ENCODE measurements around the gene MMP10. TPM values are rescaled to one million over a fixed set of nuclear protein-coding genes. Genes with fewer than 3 reads are reported as not detected.
A peak's percentile ranks its signal among the peaks of the same experiment; 100 is the strongest.

Gene MMP10
- total and polyA plus RNA-seq, 7 donors, result 0.14 to 0.17 TPM; not detected in 5

DNA sequence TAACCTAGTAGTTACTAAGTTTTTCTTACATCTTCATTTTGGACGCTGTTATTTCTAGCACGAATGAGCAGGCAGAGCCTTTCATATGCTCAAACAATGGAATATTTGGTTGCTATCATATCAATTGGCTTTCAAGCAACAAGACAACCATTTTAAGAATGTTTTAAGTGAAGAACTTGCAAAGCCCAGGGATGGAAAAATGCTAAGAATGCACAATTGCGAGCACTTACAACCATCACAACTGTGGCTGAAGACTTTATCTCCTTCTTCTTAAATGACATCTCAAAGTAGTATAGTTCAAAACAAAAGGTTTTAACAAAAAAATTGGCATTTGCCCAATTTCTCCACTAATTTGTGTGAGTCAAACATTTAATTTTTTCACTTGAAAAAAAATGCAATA lies 25.9 kb upstream of the MMP10 start:
- 41 to 53% (median 46%) methylated on average over 3 of the region's 3 CpGs for WGBS, 3 donors
- intact Hi-C loops (cut with DNase I), result no loop called here

DNA sequence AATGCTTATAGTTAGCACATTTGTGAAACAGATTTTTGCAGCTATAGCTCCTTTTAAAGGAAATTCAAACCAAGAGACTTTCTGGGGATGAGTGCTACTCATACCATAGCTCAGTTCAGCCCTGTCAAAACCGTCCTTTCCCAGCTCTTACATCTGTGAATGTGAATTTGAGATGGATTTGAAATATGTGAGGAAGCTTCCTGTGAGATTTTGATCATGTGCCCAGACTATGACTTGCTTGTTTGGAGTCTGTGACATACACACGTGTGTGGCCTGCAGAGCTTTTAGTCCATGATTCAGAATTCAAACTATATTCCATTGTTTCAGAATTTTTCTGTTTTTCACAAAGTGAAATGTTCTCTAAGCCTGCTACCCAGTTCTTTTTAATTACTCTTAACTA lies 21.9 kb upstream of the MMP10 start:
- Histone ChIP-seq H3K9me3 (no peaks in the 10 kb centered on the region), H3K36me3 (ENCODE audit: insufficient read depth in 1 of 2, low read depth in 1 of 2) (no peaks in the 10 kb centered on the region), H3K4me3 (no peak overlapping the region), H3K27me3 (ENCODE audit: insufficient read depth in 3 of 3, low read length in 2 of 3) (no peaks in the 10 kb centered on the region), H3K4me1 (no peaks in the 10 kb centered on the region), H3K27ac (no peak overlapping the region)
- WGBS, 3 donors, result 5 to 8% (median 6%) methylated on average over 2 of the region's 2 CpGs
- ATAC-seq (no peak), DNase-seq (no peak)
- TF ChIP-seq, protein P1, sequence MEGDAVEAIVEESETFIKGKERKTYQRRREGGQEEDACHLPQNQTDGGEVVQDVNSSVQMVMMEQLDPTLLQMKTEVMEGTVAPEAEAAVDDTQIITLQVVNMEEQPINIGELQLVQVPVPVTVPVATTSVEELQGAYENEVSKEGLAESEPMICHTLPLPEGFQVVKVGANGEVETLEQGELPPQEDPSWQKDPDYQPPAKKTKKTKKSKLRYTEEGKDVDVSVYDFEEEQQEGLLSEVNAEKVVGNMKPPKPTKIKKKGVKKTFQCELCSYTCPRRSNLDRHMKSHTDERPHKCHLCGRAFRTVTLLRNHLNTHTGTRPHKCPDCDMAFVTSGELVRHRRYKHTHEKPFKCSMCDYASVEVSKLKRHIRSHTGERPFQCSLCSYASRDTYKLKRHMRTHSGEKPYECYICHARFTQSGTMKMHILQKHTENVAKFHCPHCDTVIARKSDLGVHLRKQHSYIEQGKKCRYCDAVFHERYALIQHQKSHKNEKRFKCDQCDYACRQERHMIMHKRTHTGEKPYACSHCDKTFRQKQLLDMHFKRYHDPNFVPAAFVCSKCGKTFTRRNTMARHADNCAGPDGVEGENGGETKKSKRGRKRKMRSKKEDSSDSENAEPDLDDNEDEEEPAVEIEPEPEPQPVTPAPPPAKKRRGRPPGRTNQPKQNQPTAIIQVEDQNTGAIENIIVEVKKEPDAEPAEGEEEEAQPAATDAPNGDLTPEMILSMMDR (IDR thresholded peaks at IDR 0.05), result no peak
- intact Hi-C loops (cut with DNase I), result no loop called here

More for the DNA sequence above, 25.9 kb upstream of the MMP10 start:
- ATAC-seq (no peak), DNase-seq (no peak)
- Histone ChIP-seq H3K4me3 (no peak overlapping the region), H3K9me3 (no peaks in the 10 kb centered on the region), H3K27me3 (ENCODE audit: insufficient read depth in 3 of 3, low read length in 2 of 3) (no peaks in the 10 kb centered on the region), H3K4me1 (no peaks in the 10 kb centered on the region), H3K27ac (no peak overlapping the region), H3K36me3 (ENCODE audit: insufficient read depth in 1 of 2, low read depth in 1 of 2) (no peaks in the 10 kb centered on the region)
- TF ChIP-seq, protein P1 (IDR thresholded peaks at IDR 0.05), result no peak

DNA sequence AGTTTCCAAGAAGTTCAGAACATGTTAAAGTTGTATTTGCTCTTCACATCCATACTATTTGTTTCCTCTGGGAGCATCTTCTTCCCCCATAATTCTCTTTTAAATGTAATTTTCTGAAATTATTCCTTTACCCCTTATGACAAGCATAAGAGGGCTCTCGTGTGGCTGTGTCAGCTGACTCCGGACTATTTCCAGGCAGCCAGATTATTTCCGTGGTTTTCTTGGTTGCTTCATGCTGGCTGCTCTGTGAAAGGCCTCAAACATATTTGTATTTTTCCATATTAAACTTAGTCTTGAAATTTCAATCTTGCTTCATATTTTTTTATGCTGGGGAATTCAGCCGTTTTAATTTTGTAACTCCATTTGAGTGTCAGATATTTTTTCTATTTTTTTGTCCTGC lies 20.3 kb upstream of the MMP10 start:
- DNase-seq, result no peak
- TF ChIP-seq, protein P1 (IDR thresholded peaks at IDR 0.05), result no peak
- Histone ChIP-seq H3K27me3 (ENCODE audit: insufficient read depth in 3 of 3, low read length in 2 of 3) (no peaks in the 10 kb centered on the region), H3K4me1 (no peaks in the 10 kb centered on the region), H3K27ac (no peak overlapping the region), H3K36me3 (ENCODE audit: insufficient read depth in 1 of 2, low read depth in 1 of 2) (no peaks in the 10 kb centered on the region), H3K9me3 (no peaks in the 10 kb centered on the region), H3K4me3 (no peak overlapping the region)
- ATAC-seq, result no peak
- intact Hi-C loops (cut with DNase I), result no loop called here
- WGBS, 3 donors, result 62 to 63% (median 62%) methylated on average over 4 of the region's 4 CpGs

DNA sequence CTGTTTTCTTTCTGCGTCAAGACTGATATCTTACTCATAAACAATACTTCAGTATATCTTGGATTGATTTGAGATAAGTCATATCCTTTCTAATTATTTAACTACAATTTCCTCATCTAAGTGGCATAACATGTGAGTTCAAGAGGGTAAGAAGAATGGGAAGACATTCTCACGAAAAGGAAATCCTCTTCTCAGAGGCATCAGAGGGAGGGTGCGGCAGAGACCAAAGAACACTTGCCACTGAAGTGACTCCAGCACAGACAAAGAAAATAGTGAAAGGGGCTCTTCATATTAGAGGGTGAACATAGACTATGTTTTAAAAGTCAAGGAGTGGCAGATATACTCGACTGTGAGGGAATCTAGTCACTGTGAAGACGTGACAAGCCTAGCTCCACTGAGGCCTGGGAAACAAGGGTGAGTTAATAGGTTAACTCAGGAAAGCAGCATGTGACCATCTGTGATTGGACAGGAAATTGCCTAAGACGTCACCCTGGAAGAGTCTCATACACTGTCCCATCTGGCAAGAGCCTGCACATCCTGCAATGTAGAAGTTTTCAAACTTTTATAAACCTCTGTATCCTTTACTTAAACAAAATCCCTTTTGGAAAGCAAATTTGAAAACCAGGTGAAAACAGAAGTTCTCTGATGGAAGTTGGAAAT lies 19.4 kb upstream of the MMP10 start:
- intact Hi-C loops (cut with DNase I), result no loop called here
- WGBS, 3 donors, result 57 to 69% (median 62%) methylated on average over 6 of the region's 6 CpGs
- no peak overlapping the region for H3K4me3 ChIP-seq
- TF ChIP-seq, protein P1 (IDR thresholded peaks at IDR 0.05), result no peak
- H3K36me3 ChIP-seq (ENCODE audit: insufficient read depth in 1 of 2, low read depth in 1 of 2), result no peaks in the 10 kb centered on the region
- DNase-seq, result no peak
- H3K27ac ChIP-seq, result no peak overlapping the region
- ATAC-seq, result peak in 2 of 4 donors; percentile 43 to 58
- H3K27me3 ChIP-seq (ENCODE audit: insufficient read depth in 3 of 3, low read length in 2 of 3), result no peaks in the 10 kb centered on the region
- no peaks in the 10 kb centered on the region for H3K4me1 ChIP-seq
- H3K9me3 ChIP-seq, result no peaks in the 10 kb centered on the region

Data from psoas muscle (tissue), 8 donors.